Fibroblast of skin of left quadriceps (primary cell): ENCODE data around the gene SOCS6.
"Not testable (repeated sequence)": the region's sequence is repeated elsewhere in the genome, so short reads cannot be mapped to it uniquely, and the experiment has no call there.

Source experiments
- DNase-seq, 2 experiments: peaks; one replicate each; pipeline ENCODE4 v3.0.0-alpha.2; 2013; ENCODE audit warnings: low read depth in 2 of 2

Gene SOCS6

DNA sequence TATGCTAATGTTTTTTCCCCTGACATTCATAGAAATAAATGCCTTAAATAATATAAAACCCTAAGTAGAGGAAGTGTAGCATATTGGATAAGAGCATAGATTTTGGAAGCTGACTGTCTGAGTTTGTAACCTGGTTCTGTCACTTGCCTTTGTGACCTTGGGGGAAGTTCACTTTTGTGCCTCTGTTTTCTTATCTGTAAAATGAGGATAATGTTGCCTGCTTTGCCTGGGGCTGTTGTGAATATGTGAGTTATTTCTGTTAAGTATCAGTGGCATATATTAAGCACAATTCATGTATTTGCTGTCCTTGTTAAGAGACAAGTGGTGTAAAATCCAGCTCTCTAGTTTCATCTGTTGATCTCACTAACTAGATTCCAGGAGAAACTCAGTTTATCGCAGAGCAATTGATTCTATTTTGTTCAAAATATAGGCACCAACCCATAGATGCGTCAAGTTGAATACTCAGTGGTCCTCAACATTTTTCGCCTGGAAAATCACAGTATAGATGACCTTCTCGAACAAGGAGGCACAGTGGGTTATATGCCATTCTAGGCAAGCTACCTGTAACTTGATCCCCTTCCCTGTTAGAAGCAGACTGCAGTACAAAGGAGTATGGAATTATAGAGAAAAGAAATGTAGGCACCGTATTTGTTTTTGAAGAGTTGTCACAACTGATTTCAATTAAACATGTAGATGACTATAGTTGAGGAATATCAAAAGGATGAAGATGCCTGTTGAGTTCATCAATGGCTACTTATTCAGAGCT, 67.0 kb downstream of the SOCS6 start:
- no peak for DNase-seq

GRCh38 chr18:70358105-70358406, 69.2 kb downstream of the SOCS6 start:
- peak; percentile 61 to 62 for DNase-seq

- no peak for DNase-seq
Measured at GRCh38 chr18:70359071-70359470, 70.2 kb downstream of the SOCS6 start.

- no peak for DNase-seq
Measured at GRCh38 chr18:70362258-70362657, 73.4 kb downstream of the SOCS6 start.

DNA sequence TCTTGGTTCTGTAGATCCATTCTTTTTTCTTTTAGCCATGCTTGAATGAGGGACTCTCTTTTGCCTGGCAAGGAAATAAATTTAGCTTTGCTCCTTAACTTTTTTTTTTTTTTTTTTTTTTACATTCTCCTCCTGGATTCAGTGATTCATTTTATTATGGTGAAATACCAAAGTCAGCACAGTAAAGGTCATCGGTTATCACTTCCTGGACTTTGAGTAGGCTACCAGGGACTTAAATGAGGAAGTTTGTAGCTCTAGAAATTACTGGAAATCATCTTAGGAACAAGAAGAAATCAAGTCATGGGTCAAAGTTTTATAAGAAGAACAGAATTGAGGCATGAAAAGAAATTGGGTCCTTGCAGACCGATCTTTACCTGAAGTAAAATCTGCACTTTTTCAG, 75.0 kb downstream of the SOCS6 start:
- no peak for DNase-seq

DNA sequence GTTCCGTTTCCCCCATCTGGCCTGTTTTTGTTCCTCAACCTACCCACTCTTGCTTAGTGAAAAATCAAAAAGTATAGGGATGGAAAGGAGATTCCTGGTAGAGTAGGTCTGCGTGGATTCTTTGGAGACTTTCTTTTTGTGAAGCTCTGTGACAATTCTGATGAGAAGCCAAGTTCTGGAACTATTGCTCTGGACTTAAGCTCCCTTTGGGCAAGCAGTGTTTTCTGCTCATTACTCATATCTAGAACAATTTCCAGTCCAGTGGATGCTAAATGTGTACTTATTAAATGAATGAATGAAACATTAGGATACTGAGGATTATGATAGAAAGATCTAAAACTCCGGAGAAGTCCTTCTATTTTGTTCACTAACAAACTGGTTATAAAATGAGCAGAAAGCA, 76.5 kb downstream of the SOCS6 start:
- DNase-seq: no peak

DNA sequence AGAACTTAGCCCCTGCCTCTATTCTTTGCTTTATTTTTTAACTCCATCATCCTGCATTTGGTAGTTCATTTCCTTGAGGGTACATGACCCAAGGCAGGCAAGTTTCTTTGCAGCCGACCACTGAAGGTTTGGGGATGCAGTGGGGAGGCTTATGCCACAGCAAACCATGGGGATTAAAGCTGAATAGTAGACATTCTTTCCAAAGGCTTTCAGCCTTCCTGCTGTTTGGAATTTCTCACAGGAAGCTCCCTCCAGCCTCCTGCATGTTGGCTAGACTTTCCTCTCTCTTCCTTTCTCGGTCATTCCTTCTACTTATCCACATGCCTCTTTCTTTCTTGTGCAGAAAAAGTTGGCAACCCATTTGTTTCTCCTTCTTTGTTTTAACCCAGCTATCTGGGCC, 77.3 kb downstream of the SOCS6 start:
- DNase-seq: peak in 1 of 2 experiments; percentile 25

DNA sequence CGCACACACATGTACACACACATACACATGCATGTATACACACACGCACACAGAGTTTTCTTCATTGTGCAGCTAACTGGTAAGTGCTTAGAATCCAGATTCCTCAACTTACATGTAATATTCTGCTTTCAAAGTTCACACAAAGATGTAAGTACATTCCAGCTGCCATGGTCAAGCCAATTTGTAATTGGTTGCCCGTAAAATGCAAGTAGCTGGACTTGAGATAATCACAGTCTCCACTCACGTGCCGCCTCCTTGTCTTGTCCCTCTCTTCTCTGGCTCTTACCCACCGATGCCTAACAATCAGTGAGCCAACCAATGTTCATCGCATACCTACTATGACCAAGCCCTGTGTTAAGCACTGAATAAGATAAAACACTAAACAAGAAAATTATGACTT, 77.8 kb downstream of the SOCS6 start:
- DNase-seq: no peak

GRCh38 chr18:70367344-70367743, 78.5 kb downstream of the SOCS6 start:
- not testable (repeated sequence) for DNase-seq

DNA sequence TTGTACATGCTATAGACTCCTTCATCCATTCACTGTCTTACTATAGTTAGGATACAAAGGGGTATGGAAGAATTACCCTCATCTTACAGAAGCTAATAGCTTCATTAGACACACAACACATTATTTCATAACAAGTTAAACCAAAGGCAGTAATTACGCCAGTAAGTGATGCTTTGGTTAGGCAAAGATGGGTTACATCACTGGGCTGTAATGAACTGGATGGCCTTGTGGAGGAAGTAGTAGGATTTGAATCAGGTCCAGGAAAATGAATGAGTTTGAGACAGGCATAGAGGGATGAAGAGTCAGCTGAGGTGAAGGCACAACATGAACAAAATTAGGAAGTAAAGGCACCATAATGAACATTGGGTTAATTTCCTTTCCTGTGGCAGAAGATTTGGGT, 80.1 kb downstream of the SOCS6 start:
- DNase-seq: no peak

GRCh38 chr18:70370762-70371733, 82.2 kb downstream of the SOCS6 start:
- no peak for DNase-seq

GRCh38 chr18:70371908-70372307, 83.1 kb downstream of the SOCS6 start:
- no peak for DNase-seq

- no peak for DNase-seq
Measured at GRCh38 chr18:70372450-70373041, 83.7 kb downstream of the SOCS6 start.

DNA sequence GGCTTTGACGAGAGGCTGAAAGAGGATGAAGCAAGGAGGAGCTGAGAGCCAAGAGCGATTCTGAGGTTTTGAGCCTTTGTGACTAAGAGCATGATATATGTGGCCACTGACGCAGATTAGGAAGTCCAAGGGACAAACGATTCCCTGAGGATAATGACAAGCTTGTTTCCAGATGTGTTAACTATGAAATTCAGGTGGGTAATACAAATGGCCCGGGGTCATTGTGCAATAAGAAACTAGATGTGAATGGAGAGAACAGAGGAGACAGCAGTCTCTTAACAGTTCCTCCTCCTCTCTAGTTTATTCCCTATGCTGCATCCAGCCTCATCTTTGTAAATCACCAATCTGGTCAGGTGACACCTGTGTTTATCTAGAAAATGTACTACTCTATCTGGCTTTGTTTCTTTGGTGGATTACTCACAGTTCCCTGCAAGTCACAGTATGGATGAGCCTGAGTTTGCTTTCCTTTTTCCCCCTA, 84.2 kb downstream of the SOCS6 start:
- DNase-seq: peak; percentile 84 to 87

DNA sequence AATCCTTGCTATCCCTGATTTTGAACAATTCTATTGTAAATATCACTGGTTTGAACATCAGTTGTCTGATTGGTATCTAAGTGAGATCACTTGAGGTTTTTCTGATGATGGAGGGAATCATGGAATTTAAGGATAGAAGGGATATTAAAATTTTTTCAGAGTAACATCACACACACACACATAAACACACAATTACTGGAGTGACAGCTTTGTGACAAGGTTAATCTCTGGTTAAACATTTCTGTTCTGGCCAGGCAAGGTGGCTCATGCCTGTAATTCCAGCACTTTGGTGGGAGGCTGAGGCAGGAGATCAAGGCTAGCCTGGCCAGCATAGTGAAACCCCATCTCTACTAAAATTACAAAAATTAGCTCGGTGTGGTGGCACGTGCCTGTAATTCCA, 85.3 kb downstream of the SOCS6 start:
- DNase-seq: peak in 1 of 2 experiments; percentile 26

- DNase-seq: no peak
Measured at GRCh38 chr18:70376137-70376913, 87.5 kb downstream of the SOCS6 start.

GRCh38 chr18:70376914-70377258, 88.0 kb downstream of the SOCS6 start:
- DNase-seq: no peak

DNA sequence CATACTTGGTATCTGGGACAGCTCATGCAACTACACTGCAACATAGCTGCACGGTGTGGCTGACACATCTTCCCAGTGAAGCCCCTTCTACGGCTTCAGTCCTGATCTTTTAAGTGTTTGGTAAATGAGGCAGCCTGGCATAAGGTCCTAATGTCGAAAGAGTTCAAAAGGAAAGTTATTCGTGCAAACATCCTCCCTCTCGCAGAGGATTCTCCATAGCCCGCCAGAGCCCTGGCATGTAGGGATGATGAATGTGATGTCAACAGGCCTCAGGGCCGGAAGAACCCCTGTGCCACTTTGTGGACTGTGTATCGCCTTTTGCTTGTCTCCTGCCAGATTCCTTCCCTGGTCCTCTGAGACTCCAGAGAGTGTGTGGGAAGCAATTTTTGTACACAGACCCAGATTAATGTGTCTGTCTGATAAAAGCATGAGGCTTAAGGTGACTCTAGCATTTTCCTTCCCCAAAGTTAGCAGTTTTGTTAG, 88.5 kb downstream of the SOCS6 start:
- DNase-seq: no peak

GRCh38 chr18:70377857-70378701, 89.2 kb downstream of the SOCS6 start:
- DNase-seq: no peak
